Measurements from ENCODE around the gene SOX4. TPM values are rescaled to one million over a fixed set of nuclear protein-coding genes. Genes with fewer than 3 reads are reported as not detected.

Gene SOX4
- total RNA-seq, 6 experiments from 2014 or later, result 0.81 to 22.5 (median 2.4) TPM

- peak; percentile 56 to 59 (median 58) for TF ChIP-seq CTCF (IDR thresholded peaks at IDR 0.05)
- TF ChIP-seq POLR2A (IDR thresholded peaks at IDR 0.05), result no peak
- intact Hi-C loops (cut with DNase I), result no loop called here
- Histone ChIP-seq H3K27me3 (no peaks in the 10 kb centered on the region), H3K27ac (peak overlapping the region; percentile 59 to 90 (median 61)), H3K4me3 (peak overlapping the region; percentile 55 to 66 (median 60)), H3K36me3 (no peaks in the 10 kb centered on the region), H3K9me3 (no peaks in the 10 kb centered on the region), H3K4me1 (peaks cover 0 to 6% (median 0%) of the 10 kb centered on the region in 4 donors)
- ATAC-seq (peak; percentile 7 to 20 (median 13)), DNase-seq (no peak)
- 15% methylated on average over 14 of the region's 14 CpGs for WGBS (ENCODE audit: insufficient coverage, low coverage, low lambda C conversion rate, missing lambda C conversion rate)
Measured at GRCh38 chr6:21596949-21597682, 3.6 kb downstream of the SOX4 start.

- no peaks in the 10 kb centered on the region for H3K9me3 ChIP-seq
- 30% methylated on average over 14 of the region's 14 CpGs for WGBS (ENCODE audit: insufficient coverage, low coverage, low lambda C conversion rate, missing lambda C conversion rate)
- H3K4me1 ChIP-seq, result peaks cover 0 to 2% (median 0%) of the 10 kb centered on the region in 4 donors
- no peak overlapping the region for H3K27ac ChIP-seq
- no peaks in the 10 kb centered on the region for H3K36me3 ChIP-seq
- no peak for ATAC-seq
- intact Hi-C loops (cut with DNase I), result no loop called here
- no peaks in the 10 kb centered on the region for H3K27me3 ChIP-seq
- H3K4me3 ChIP-seq, result peak overlapping the region; percentile 7 to 66 (median 60)
- no peak for DNase-seq
- TF ChIP-seq POLR2A (IDR thresholded peaks at IDR 0.05) (no peak), CTCF (IDR thresholded peaks at IDR 0.05) (no peak)
Measured at GRCh38 chr6:21597801-21598673, 4.5 kb downstream of the SOX4 start.

GRCh38 chr6:21598674-21599023 is 5.1 kb downstream of the SOX4 start:
- DNase-seq, result no peak
- ATAC-seq, result no peak
- H3K27me3 ChIP-seq, result no peaks in the 10 kb centered on the region
- TF ChIP-seq POLR2A (IDR thresholded peaks at IDR 0.05) (no peak), CTCF (IDR thresholded peaks at IDR 0.05) (no peak)
- no peak overlapping the region for H3K27ac ChIP-seq
- no peaks in the 10 kb centered on the region for H3K36me3 ChIP-seq
- no peak overlapping the region for H3K4me3 ChIP-seq
- no peaks in the 10 kb centered on the region for H3K4me1 ChIP-seq
- H3K9me3 ChIP-seq, result no peaks in the 10 kb centered on the region
- 40% methylated on average over 3 of the region's 3 CpGs for WGBS (ENCODE audit: insufficient coverage, low coverage, low lambda C conversion rate, missing lambda C conversion rate)
- intact Hi-C loops (cut with DNase I), result no loop called here

- no peaks in the 10 kb centered on the region for H3K9me3 ChIP-seq
- no peaks in the 10 kb centered on the region for H3K36me3 ChIP-seq
- TF ChIP-seq POLR2A (IDR thresholded peaks at IDR 0.05) (no peak), CTCF (IDR thresholded peaks at IDR 0.05) (no peak)
- ATAC-seq (no peak), DNase-seq (no peak)
- WGBS (ENCODE audit: insufficient coverage, low coverage, low lambda C conversion rate, missing lambda C conversion rate), result 57% methylated on average over 3 of the region's 3 CpGs
- H3K27me3 ChIP-seq, result no peaks in the 10 kb centered on the region
- no peaks in the 10 kb centered on the region for H3K4me1 ChIP-seq
- no peak overlapping the region for H3K4me3 ChIP-seq
- intact Hi-C loops (cut with DNase I), result no loop called here
- H3K27ac ChIP-seq, result no peak overlapping the region
Measured at GRCh38 chr6:21599051-21599696, 5.6 kb downstream of the SOX4 start.

Measured in right lobe of liver (tissue), 6 donors.